Stimulated activated CD4-positive, alpha-beta T cell treated with anti-CD3 and anti-CD28 coated beads, Interleukin-15, amount 100 ng/mL, for 1 hour (primary cell): ENCODE measurements around the gene PDE9A.
"Not testable (repeated sequence)": the region's sequence is repeated elsewhere in the genome, so short reads cannot be mapped to it uniquely, and the experiment has no call there.

Experiments
- DNase-seq, 2 donors: peaks; one replicate each; pipeline ENCODE4 v3.0.0-alpha.2; 2020; ENCODE audit warnings: low read depth in 1 of 2, low spot score in 1 of 2

The PDE9A gene

DNA sequence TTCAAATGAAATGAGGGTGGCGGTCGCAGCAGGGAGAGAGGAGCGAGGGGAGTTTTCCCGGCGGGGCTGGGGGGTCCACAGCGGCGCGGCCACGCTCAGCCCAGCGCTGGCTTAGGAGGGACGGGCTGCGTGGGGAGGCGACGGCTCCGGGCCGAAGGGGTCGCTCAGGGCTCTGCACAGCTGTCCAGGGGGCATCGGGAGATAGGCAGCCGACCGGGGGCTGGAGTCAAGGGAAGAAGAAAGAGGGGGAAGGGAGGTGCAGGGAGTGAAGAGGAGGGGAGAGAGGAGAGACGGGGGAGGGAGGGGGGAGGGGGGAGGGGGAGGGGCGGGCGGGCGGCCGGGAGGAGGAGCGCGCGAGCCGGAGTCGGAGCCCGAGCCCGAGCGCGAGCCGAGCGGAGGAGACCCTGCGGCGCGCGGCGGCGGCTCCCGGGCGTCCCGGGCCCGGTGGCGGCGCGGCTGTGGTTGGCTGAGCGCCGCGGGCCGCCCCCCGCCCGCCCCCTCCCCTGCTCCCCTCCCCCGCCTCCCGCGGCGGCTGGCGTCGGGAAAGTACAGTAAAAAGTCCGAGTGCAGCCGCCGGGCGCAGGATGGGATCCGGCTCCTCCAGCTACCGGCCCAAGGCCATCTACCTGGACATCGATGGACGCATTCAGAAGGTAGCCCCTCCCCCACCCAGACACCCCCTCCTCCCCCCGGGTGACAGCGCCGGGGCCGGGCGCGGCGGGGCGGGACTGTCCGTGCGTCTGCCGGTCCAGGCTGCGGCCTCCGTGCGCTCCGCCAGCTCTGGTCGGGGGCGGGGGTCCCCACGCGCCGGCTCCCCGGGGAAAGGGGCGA, at the start of gene PDE9A:
TSS of gene PDE9A (plus strand) at position 391 of the 831 bp plus-strand sequence. CDS start at position 585, 194 bp downstream.
- no peak for DNase-seq

DNA sequence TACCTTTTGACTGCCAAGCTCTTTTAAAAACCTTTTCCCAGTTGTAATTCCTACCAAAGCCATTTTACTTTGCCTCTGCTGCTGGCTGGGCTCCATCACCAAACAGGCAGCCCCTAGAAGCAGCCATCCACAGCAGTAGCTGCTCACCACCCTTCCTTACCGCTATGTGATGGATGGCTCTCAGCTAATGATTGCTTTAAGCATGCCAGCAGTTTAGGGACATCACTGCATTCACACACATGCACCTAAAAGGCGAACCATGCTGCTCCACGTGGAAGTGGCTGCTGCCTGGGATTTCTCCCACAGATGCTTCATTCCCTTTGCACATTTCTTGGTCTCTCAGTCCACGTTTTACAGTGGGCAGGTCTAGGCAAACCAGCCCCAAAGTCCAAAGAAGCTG, 46.3 kb upstream of the PDE9A start:
- no peak for DNase-seq

DNA sequence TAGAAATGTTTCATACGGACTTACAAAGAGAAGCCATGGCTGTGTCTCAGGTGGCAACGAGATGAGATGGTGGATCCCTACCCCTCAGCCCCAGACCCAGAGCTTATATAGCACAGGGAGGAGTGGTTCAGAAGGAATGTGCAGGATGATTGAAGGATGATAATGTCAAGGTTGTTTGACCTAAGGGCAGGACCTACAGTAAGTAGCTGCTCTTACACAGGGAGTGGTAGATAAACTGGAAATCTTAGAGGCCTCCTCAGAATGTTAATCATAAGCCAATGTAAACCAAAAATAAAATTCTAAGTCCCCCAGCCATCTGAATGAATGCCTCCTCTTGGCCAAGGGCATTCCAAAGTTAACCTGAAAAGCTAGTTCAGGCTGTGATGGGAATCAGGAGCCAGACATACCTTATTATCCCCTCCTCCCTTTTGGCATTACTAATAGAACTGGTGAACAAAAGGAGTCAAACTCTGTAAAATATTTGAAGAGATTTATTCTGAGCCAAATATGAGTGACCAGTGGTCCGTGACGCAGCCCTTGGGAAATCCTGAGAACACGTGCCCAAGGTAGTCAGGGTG, 45.8 kb upstream of the PDE9A start:
- DNase-seq = no peak

DNA sequence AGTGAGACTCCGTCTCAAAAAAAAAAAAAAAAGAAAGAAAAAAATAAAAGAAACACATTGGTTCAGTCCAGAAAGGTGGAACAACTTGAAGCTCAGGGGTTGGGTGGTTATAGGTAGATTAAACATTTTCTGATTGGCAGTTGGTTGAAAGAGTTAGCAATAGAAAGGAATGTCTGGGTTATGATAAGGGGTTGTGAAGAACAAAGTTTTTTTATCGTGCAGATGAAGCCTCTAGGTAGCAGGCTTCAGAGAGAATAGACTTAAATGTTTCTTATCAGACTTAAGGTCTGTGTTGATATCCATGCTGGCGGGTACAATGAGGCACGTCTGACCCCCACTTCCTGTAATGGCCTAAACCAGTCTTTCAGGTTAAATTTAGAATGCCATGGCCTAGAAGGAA, 45.0 kb upstream of the PDE9A start:
- DNase-seq = no peak

DNA sequence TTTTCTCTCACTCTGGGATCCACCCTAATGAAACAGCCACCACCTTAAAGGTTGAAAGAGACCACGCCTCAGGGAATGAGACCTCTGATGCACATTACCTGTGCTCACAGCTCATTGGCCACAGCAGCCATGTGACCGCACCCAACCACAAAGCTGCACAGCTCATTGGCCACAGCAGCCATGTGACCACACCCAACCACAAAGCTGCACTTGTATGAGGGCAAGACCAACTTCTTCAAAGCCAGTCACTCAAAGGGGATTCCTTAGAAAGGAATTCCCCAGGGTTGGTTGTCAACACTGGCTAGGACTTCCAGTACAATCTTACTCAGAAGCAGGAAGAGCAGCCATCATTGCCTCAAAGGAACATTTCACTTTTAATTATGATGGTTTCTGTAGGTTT, 43.6 kb upstream of the PDE9A start:
- no peak for DNase-seq

DNA sequence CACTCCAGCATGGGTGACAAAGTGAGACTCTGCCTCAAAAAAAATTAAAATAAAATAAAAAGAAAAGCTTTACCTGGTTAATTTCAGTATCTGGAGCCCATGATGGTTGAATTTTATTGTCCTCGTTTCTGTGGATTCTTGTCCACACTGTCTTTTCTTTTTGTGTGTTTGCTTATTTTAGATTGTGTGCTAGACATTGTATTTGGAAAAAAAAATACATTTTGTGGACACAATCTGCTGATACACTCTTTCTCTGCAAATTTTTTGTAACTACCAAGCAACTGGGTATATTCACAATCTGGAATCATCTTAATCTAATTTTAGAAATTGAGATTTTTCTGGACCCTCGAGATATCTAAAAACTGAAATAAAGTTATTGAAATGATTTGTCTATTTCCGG, 41.6 kb upstream of the PDE9A start:
- DNase-seq = no peak

DNA sequence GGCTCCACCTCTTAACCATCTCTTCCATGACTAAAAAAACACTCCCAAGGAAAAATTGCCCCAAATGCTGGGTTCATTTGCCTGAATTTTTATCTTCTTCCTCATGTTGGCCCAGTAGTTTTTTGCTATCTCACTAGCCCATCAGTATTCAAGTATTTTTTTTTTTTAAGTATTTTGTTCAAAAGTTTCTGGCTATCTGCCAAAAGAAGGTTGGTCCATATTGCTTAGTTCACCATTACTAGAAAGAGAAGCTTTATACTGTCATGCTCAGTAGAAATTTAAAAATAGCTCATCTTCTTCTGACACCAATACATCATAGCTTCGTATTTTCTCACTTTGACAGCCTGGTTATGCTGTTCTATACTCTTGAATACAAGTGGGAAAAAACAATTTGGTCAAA, 41.0 kb upstream of the PDE9A start:
- DNase-seq = no peak

DNA sequence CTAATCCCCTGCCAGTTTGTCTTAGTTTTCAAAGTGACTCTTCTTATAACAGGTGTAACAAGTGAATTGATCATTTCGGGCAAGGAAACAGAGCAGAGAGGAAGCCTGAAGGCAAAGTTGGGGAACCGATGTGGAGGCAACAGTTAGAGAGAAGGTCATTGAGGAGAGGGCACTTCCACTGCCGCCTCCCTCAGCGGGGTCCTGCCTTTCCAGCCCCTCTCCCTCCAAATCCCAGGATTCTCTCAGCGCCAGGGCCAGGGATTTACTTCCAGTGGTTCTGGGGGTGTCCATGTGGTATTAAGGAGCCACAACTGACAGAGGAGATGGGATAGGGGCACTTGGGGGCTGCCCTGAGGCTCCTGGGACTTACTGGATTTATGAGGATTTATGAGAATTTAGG, 39.7 kb upstream of the PDE9A start:
- DNase-seq = no peak

DNA sequence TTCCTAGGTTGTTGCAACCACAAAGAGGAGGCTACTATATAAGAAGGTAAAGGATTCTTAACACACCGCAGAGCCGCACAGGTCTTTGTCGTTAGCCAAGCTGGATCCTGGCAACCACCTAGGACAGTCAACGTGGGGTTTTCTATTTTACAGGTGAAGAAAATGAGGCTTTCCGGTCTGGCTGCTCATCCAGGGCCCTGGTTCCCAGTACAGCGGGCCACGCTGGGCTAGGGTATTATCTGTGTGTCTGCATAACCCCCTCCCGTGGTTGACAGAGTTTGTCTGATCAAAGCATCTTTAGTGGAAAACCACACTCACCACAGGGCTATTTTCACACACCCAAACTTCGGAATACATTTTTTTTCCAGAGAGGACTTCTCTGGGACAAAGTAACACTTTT, 39.0 kb upstream of the PDE9A start:
- no peak for DNase-seq

DNA sequence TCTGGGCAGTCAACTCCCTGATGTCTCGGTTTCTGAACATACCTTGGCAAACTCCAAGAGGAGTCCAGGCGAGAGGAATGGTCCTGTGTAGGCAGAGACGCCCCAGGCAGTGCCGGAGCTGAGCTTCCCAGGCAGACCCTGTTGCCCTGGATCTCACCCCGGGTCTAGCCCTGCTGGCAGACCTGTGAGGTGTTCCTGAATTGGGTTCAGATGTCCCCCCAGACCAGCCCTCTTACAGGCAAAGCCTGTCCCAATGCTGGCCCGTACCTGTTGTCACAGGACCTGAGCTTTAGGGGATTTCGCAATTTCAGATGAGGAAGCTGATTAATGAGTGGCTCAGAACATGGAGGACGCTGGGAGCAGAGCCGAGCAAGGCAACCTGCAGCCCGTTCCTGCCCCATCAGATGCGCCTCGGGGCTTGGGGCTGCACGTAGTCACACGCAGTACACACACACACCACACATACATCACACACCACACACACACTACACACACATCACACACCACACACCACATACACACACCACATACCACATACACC, 38.5 kb upstream of the PDE9A start:
- peak in 1 of 2 donors; percentile 24 for DNase-seq

DNA sequence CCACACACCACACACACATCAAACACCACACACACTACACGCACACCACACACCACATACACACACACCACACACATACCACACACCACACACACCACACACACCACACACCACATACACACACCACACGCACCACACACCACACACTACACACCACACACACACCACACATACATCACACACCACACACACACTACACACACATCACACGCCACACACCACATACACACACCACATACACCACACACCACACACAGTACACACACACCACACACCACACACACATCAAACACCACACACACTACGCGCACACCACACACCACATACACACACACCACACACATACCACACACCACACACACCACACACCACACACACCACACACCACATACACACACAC, 38.0 kb upstream of the PDE9A start:
- not testable (repeated sequence) for DNase-seq

DNA sequence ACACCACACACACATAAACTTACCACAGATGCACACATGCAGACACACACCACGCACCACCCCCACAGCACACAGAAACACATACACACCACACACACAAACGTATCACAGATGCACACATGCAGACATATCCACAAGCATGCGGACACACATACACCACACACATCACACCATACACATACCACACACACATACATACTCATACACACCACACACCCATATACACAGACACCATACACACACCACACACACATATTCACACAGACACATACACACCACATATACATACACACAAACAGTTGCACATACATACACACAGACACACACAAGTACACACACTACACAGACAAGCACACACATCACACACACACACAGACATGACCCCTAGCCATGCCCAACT, 37.5 kb upstream of the PDE9A start:
- no peak for DNase-seq

DNA sequence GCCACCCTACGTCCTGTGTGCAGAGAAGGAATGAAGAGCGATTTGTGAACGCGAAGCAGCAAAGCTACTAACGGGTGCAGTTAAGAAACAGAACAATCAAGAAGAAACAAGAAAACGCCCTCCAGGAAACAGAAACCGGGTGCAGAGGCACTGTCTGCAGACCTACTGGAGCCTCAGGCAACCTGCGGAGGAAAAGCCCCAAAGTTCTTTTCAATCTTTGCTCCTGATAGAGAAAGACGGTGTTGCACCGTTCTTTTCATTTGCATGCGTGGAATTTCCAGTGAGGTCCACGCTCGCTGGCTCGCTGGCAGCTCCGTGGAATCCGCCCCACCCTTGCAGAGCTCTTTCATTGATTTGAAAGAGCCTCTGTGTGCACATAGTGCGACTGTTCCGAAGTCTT, 37.0 kb upstream of the PDE9A start:
- DNase-seq = no peak

DNA sequence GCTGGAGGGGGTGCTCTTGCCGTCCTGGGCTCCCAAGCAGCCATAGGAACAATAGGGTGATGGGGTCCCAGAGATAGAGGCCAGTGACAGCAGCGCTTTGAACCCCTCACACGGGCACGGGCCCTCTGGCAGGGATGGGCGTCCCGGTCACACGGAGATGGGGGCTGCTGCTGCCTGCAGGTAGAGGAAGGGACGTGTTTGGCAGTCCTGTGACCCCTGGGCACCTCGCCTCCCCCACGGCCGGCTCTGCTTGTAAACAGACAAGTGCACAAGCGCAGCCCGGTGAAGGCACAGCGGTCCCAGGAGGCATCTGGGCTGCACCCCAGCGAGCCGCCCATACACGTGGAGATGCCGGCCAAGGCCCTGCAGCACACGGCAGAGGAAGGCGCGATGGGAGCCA, 36.5 kb upstream of the PDE9A start:
- DNase-seq = no peak

DNA sequence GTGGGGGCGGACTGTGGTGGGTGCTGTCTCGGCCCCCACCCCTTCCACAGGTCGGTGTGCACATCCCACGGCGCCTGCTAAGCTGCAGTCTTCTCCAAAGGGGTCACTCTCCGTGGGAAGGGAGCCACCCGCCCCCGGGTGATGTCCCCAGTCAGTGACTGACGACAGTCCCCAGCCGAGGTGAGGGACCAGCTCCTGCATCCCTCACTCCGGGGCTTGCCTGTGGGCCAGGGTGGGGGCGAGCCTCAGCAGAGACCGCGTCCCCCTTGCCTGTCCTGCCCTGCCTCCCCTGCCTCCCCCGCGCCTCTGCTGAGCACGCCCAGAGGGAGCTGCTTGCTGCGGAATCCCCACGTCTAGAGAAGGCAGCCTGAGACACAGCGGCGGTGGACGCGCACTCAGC, 35.9 kb upstream of the PDE9A start:
- no peak for DNase-seq

DNA sequence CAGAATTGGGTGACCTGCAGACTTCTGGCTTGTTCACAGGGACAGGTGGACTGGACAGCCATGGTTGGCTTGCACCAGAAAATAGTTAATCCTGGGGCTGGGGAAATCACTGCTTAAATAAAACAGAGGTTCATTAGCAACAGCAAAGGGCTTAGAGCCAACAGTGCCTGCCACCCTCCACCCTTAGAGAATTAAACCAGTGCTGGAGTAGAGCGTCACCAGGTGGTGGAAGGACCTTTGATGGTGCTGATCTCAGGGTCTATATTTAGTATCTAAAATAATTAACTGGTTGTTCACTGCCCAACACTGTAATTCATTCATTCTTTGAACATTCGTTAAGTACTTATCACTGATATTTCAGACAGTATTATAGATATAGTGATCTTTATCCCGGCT, 34.7 kb upstream of the PDE9A start:
- no peak for DNase-seq

DNA sequence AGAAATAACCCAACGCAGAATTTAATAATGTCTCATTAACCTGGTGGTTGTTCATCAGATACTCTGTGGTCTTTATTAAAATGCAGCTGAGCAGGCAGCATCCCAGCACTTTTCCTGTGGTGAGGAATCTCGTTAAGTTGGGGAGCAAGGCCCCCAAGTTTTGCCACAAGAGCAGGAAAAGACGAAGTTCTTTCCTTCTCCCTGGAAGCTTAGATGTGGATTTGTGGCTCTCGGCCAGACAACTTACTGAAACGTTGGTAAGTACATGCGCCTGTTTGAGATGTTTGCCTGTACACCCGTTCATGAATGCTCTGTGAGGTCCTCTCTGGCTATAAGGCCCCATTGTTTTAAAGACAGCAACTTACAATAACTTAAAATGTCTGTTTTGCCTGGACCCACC, 34.3 kb upstream of the PDE9A start:
- DNase-seq = no peak

DNA sequence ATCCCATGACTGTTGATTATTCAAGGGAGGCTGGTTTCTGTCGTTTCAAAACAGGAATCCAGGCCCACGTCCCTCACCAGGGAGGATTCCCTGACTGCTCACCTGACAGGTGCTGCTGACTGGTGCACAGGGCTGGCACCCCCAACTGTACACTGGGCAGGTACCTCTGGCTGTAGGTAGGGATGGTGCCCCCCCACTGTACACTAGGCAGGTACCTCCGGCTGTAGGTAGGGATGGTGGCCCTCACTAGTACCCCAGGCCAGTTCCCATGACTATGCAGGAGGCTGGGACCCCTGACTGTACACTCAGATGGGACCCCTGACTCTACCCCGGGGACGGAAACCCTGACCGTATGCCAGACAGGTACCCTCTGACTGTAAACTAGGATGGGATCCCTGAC, 33.6 kb upstream of the PDE9A start:
- no peak for DNase-seq

DNA sequence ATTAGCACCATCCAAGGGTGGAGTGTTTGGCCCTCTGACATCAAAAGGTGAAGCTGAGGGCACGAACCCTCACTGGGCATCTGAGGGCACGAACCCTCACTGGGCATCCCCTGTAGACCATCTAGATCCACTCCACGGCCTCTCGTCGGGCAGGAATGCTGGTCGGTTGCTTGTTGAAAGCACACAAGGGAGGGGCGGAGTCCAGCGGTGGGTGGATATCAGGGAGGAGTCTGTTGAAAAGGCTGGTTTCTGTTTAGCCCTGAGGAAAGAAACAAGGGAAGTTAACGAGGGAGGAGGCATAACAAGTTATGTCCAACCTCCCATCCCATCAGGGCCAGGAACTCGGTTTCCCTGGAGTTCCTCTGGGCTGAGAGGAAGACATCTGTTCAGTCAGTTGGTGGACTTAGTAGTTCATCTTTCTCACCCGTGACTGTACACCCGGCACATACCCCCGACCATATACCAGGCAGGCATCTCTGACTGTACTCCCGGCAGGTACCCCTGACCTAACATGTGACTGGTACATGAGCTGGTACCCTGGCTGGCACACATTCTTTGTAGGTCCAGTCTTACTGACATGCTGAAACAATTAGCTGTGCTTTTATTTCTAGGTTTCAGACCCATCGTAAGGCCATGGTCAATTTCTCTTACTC, 32.1 kb upstream of the PDE9A start:
- no peak for DNase-seq

DNA sequence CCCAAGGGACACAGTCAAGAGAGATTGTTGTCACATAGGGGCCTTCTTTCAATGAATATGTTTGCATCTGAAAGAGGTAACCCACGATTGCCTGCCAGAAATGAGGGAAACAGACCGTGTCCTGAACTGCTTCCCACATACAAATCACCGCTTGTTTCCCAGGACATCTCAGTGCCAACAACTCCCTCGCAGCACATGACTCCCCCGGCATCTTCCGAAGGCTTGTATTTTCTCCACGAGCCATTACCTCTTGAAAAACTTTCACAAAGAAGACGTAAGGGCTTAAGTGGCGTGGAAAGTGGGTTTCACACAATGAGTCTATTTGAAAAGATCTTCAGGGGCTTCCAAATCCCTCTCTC, 31.6 kb upstream of the PDE9A start:
- no peak for DNase-seq

DNA sequence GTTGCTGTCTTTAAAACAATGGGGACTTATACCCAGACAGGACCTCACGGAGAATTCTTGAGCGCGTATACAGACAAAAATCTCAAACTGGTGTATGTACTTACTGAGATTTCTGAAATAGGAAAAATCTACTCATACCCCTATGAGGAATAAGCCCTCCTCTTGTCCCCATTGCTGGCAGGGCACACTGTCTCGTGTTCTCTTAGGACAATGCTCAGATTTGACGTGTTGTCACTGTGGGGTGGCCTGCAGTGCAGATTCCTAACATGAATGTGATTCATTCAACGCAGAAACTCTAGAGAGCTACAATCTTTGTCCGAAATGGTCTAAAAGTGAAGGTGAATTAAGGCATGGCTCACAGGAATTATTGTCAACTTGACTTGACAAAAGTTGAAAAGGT, 31.1 kb upstream of the PDE9A start:
- DNase-seq = no peak

DNA sequence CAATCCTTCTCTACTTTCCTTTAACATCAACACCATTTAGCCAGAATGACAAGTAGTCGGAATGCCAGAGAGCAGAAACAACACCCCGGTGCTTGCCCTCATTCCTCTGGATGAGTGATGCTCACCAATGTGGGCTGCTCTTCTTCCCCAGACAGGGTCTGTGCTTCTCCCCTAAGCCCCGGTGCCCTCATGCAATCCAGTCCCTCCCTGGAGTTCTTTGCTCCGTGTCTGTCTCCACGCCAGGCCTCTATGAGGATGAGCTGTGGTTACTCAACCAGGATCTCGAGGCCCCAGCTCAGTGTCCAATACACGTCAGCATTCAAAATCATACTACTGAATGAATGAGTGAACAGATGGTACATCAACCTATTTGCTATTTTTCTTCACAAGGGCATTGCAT, 29.7 kb upstream of the PDE9A start:
- no peak for DNase-seq
